GM12892 (cell line): ENCODE results near the gene NLGN3.

ENCODE experiments used
- DNase-seq: peaks from one replicate; pipeline ENCODE4 v3.0.0; 2011; ENCODE audit not compliant: insufficient read length
- FAIRE-seq: peaks from 2 replicates; lab custom pipeline; 2011; peaks lifted over from hg19 to GRCh38; lab: Jason Lieb, UNC
- POLR2A ChIP-seq: IDR thresholded peaks from 2 replicates; pipeline ENCODE4 v1.6.1; 2011; ENCODE audit warnings: low read depth, low read length, control low read depth
- POLR2AphosphoS5 ChIP-seq: IDR thresholded peaks from 2 replicates; pipeline ENCODE4 v1.6.1; 2011; ENCODE audit warnings: low read depth, low read length, control low read depth
- TAF1 ChIP-seq: IDR thresholded peaks from 2 replicates; pipeline ENCODE4 v1.6.1; 2011; ENCODE audit warnings: low read depth, mild to moderate bottlenecking, control low read depth, low read length, borderline replicate concordance

The NLGN3 gene

GRCh38 chrX:71128166-71128833, 16.3 kb upstream of the NLGN3 start:
- TF ChIP-seq POLR2A = no peak
- TF ChIP-seq POLR2AphosphoS5 = no peak
- no peak for TF ChIP-seq TAF1

GRCh38 chrX:71128915-71129765, 15.5 kb upstream of the NLGN3 start:
- peak; percentile 50 for DNase-seq
- TF ChIP-seq POLR2A (no peak), TAF1 (no peak), POLR2AphosphoS5 (no peak)
- peak; percentile 99 for FAIRE-seq

More at GRCh38 chrX:71128166-71128833, 16.3 kb upstream of the NLGN3 start:
- FAIRE-seq (peak; percentile 17), DNase-seq (no peak)

GRCh38 chrX:71131510-71131909, 13.1 kb upstream of the NLGN3 start:
- TF ChIP-seq POLR2A (no peak), TAF1 (no peak), POLR2AphosphoS5 (no peak)
- DNase-seq (no peak), FAIRE-seq (no peak)

- FAIRE-seq (no peak), DNase-seq (no peak)
- TF ChIP-seq TAF1 = no peak
- TF ChIP-seq POLR2AphosphoS5 = no peak
- no peak for TF ChIP-seq POLR2A
Measured at GRCh38 chrX:71140440-71140839, 4.2 kb upstream of the NLGN3 start.

GRCh38 chrX:71143508-71143907, 1.1 kb upstream of the NLGN3 start:
- FAIRE-seq (no peak), DNase-seq (no peak)
- TF ChIP-seq TAF1 (no peak), POLR2A (no peak), POLR2AphosphoS5 (no peak)

GRCh38 chrX:71147496-71148277, 3.0 kb downstream of the NLGN3 start:
- FAIRE-seq = no peak
- DNase-seq = no peak

GRCh38 chrX:71148278-71148663, 3.6 kb downstream of the NLGN3 start:
- FAIRE-seq (no peak), DNase-seq (no peak)
- TF ChIP-seq POLR2A = no peak
- no peak for TF ChIP-seq POLR2AphosphoS5
- TF ChIP-seq TAF1 = no peak

More at GRCh38 chrX:71147496-71148277, 3.0 kb downstream of the NLGN3 start:
- TF ChIP-seq TAF1 (no peak), POLR2A (no peak), POLR2AphosphoS5 (no peak)

GRCh38 chrX:71151366-71151765, 6.7 kb downstream of the NLGN3 start:
- DNase-seq (no peak), FAIRE-seq (no peak)
- TF ChIP-seq POLR2A (no peak), POLR2AphosphoS5 (no peak), TAF1 (no peak)

- no peak for FAIRE-seq
- no peak for DNase-seq
- no peak for TF ChIP-seq POLR2AphosphoS5
- no peak for TF ChIP-seq POLR2A
- TF ChIP-seq TAF1 = no peak
Measured at GRCh38 chrX:71154196-71154595, 9.6 kb downstream of the NLGN3 start.

- TF ChIP-seq TAF1 = no peak
- DNase-seq (no peak), FAIRE-seq (no peak)
Measured at GRCh38 chrX:71154641-71155040, 10.0 kb downstream of the NLGN3 start.

GRCh38 chrX:71158603-71159002, 14.0 kb downstream of the NLGN3 start:
- FAIRE-seq (no peak), DNase-seq (no peak)
- TF ChIP-seq TAF1 (no peak), POLR2AphosphoS5 (no peak), POLR2A (no peak)

- DNase-seq (no peak), FAIRE-seq (no peak)
- TF ChIP-seq TAF1 (no peak), POLR2A (no peak), POLR2AphosphoS5 (no peak)
Measured at GRCh38 chrX:71159335-71159734, 14.7 kb downstream of the NLGN3 start.

GRCh38 chrX:71160475-71160874, 15.8 kb downstream of the NLGN3 start:
- TF ChIP-seq TAF1 (no peak), POLR2A (no peak), POLR2AphosphoS5 (no peak)
- FAIRE-seq (no peak), DNase-seq (no peak)
